Pons (tissue), 1 donor: ENCODE results near the gene MAML1.
A peak's percentile ranks its signal among the peaks of the same experiment; 100 is the strongest.

ENCODE experiments used
- DNase-seq: peaks from one replicate; pipeline ENCODE4 v3.0.0-alpha.2; 2016; ENCODE audit warnings: low spot score

The MAML1 gene

DNA sequence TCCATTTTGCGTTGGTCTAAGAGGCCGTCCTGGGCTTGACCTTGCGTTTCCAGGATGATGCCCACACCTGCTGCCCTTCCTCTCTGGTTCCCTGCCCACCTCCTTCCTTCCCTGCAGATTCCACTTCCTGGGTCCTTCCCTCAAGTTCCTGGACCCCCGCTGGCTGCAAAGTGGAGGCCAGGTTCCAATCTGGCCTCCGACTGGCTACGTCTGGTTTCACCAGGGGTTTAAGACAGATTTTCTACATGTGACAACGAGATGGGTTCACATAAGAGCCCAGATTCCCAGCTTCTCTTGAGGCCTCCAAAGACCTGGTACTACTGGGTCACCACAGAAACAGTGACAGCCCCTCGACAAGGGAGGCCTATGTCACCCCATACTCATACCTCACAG, 71.9 kb downstream of the MAML1 start:
- no peak for DNase-seq

DNA sequence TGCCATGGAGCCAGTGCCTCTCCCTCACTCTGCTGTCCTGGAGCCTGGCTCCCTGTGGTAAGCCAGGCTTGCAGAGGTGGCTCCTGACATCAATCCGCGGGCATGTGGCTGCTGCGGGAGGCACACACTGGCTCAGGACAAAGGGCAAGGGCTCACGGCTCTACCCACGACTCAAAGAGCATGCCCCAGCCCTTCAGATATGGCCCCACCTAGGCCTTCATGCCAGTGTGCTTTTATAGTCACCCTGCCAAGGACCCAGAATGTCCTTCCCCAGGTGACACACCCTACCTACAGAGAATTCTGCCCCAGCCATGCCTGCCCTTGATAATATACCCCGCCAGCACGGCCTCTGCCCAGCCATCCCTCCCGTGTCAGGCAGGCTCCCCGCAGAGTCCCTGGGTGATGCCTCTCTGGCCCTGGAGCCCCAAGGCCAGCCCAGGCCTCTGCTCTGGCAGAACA, 72.5 kb downstream of the MAML1 start:
- DNase-seq, result no peak

DNA sequence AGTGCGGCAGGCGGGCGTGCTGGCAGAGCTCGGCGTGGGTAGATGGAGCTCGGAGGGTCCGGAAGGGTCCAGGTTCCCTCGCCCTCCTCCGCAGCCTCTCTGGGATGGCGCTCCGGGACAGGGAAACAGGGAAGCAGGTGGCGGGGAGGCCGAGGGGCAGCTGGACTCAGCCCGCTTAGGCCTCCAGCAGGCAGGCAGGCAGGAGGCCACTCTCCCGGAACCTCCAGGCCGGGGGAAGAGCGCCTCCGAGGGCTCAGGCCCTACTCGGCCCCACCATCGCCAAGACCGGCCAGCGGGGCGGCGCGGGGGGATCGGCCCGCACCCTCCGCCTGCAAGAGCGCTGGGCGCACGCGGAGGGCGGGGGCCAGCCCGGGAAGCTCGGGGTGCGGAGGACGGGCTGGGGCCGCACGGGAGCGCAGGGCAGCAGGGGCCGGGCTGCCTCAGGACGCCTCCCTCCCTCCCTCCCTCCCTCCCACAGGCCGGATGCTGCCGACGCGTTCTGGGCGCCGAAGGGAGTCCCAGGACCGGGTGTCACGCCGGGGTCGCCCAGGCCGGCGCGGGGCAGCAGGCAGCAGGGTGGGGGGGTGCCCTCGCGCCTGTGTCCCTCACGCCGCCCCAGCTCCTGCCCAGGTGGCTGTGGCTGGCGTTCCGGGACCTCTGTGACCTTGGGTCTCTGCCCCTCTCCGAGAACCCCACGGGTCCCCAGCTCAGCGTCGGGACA, 73.1 kb downstream of the MAML1 start:
- DNase-seq, result no peak

DNA sequence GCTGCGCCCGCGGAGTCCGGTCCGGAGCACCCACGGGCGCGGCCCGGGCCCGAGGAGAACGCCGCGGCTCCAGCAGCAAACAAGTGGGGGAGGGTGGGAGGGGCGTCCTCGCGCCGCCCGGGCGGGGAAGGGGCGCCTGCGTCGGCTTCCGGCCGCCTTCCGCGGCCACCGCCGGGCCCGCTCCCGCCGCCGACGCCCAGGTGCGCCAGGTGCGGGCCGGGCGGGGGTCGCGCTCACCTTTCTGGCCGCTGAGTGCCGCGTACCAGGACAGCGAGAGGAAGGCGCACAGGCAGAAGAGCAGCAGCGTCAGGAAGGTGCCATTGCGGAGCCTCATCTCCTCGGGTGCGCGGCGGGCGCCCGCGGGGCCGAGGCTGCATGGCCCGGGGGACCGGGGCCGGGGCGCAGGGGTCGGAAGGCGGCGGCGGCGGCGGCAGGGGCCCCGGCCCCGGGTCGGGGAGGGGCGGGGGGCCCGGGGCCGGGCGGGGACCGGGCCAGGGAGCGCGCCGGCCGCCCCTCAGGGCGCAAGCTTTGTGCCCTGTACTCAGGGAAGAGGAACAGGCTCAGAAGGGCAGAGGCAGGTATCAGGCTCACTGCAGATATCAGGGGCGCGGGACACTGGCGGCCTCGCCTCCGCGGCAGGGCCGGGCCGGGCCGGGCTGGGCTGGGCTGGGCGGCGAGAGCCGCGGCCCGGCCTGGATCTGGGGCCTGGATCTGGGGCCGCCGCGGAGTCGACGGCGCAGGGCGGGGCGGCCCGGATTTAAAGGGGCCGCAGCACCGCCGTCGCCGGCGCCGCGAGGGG, 73.8 kb downstream of the MAML1 start, which contains the start of gene MGAT4B:
TSS of gene MGAT4B (minus strand) at position 617 of the 799 bp plus-strand sequence. CDS start at position 334, 283 bp downstream.
- DNase-seq, result no peak

DNA sequence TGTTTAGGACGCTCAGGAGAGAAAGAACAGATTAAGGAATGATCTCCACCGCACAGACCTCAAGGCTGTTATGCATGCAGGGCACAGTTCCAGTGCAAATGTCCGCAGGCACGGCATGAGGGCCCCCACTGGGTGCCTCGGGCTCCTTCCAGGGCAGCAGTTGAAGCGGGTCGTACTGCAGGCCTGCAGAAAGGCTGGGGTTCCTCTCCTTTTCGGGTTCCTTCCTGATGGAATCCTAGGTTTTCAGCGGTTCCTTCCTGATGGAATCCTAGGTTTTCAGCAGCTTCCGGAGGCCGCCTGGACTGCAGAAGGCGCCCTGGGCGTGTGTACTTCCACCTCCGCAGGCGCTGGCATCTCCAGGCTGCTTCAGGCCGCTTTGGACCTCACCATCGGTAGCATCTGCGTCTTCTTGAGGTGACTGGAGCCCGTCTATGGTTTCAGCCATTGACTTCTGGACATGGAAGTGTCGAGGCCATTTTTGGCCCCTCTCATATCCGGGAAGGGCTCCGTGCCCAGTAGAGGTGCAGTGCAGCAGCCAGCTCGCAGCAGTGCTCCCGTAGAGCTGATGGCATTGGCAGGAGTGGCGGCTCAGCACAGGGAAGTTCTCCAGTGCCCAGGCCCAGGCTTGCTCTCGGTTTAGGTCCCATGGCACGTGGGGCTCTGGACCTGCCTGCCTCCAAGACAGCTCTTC, 79.7 kb downstream of the MAML1 start:
- no peak for DNase-seq

DNA sequence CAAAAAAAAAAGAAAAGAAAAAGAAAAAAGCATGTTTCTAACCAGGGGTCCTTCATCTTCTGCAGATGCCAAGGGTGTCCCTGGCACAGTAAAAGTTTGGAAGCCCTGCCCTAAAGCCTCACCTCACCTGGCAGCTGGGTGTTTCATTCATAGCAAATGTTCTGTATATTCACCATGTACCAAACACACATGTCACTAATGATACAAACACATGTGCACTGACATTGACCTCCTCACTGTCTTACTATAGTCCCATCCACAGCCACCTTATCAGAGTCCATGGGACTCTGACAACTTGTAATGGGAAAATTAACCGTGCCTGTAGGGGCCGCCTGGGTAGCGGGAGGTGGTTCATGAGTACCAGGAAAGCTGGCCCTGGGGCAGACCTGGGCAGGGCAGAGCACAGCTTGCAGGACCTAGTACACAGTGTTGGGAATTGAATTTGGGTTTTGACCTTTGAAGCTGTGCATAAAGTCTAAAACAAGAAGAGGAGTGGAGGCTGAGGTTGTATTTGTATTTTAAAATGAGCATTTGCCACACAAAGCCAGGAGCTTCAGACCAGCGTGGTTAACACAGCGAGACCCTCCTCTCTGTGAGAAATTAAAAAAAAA, 80.5 kb downstream of the MAML1 start:
- no peak for DNase-seq

DNA sequence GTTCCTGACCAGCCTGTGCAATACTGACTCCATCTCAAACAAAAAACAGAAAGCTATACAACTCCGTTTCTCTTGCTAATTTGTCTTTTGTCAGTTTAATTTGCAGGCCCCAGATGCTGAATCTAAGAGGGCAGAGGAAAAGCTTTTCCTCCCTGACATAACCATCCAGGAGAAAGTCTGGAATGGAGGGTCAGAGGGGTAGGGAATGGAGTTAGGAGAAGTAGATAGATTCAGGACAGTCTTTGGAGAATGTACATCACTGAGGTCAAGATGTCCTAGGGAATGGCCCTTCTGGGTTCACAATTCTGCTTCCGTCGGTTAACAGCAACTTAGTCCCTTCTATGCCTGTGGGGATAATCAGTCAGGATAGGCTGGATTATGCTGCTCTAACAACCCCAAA, 81.5 kb downstream of the MAML1 start:
- no peak for DNase-seq

DNA sequence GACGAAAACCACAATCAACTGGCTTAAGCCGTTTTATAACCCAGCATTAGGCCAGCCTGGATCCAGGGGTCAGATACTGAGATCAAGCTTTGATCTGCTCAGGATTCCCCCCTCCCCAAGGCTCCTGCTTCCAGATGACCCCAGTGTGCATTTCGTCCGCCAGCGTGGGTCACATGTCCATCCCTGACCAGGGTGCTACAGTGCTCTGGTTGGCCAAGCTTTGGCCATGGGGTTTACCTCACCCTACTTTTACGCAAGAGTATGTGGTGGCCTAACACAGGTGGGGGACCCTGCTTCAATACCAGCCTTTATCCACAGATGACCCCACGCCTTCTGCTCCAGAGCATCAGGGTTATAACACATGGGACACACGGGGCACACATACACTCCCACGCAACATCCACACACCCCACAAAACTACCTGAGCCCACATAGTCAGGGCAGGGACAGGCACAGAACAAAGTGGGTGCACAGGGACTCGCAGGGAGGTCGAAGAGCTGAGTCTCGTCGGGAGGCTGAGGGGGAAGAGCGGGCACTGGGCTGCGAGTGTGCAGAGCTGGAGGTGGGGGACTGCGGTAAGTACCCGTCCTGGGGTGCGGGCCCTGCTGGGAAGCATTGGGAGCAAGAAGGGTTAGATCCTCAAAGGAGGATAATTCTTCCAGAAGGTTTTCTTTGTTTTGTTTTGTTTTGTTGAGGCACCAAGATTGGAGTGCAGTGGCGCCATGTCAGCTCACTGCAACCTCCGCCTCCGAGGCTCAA, 83.0 kb downstream of the MAML1 start:
- no peak for DNase-seq

DNA sequence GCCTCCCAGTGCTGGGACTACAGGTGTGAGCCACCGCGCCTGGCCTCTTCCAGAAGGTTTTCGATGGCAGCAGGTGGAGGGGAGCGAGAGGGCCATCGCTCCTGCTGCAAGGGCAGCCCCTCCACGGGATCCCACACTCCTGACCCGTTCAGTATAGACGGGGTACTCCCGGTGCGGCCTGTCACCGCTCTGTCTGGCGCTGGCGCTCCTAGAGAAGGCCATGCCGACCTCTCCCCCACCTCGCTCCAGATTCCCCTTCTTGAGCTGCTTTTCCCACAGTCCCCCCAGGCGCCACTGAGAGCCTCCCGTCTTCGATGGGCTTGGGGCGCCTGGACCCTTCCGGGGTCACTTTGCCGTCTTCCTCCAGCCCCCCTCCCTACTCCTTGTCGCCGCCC, 83.8 kb downstream of the MAML1 start:
- no peak for DNase-seq

DNA sequence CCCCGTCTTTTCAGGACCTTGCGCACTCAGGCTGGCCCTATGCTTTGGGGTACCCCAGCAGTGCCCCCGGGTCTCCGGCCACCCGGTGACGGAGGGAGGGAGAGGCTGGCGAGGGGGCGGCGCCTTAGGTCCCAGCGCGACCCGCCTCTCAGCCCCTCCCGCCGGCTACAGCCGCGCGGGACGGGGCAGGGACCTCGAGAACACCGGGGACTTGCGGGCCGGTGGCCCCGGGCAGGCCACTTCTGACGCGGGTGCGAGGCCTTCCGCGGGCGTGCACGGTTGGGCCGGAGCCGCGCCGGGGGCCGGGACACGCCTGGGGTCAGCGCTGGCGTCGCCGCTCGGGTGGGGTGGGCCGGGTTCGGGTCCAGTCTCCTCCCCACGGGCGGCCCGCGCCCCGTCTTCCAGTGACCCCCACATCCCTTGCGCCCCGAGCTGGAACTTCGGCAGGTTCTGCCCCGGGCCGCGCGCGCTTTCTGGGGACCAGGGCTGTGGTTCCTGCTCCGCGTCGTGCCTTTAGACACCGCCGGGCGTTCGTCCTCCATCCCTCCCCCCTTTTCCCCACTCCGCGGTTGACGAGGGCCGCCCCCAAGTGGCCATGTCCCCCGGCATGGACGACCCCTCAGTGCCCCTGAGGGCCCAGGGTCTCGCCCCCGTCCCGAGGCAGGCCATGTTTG, 84.3 kb downstream of the MAML1 start:
- no peak for DNase-seq

DNA sequence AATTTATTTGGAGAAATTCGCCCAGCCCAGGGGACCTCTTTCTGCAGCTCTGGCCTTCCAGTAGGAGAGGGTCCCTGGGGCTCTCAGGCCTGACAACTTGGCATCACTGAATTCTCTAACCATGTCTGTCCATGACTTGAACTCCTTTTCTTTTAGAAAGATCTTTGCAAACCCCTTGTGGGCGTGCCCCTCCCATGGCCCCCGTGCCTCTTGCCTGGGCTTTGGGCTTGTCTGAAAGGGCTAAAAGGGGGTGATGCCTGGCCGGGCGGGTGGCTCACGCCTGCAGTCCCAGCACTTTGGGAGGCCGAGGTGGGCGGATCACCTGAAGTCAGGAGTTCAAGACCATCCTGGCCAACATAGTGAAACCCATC, 84.8 kb downstream of the MAML1 start:
- no peak for DNase-seq

DNA sequence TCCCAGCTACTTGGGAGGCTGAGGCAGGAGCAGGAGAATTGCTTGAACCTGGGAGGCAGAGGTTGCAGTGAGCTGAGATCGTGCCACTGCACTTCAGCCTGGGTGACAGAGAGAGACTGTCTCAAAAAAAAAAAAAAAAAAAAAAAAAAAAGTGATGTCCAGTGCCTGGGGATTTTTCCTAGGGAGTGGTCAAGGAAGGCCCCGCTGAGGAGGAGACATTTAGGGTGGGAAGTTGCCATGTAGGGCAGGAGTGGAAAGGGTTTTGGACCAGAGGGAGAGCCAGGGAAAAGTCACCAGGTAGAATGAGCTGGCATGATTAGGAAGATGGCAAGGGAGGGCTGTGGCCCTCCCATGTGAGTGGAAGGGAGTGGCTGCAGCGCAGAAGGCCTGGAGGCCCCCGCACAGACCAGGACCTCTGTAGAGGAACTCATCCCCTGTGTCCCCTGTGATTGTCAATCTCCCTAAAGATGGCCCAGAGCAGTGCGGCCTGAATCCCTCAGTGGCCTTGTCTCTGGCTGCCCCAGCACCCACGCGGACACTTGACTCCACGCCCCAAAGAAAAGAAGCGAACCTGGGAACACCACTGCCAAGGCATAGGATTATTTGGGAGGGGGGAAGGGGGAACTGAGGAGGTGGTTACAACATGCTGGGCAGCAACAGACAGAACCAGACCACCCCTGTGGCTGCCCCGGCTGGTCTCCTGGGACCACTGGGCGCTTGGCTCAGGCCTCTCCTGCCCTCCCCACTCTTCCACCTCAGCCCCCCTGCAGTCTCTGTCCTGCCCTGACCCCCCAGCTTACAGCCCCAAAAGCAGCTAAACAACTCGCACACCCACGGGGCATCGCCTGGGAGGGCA, 85.5 kb downstream of the MAML1 start:
- no peak for DNase-seq

DNA sequence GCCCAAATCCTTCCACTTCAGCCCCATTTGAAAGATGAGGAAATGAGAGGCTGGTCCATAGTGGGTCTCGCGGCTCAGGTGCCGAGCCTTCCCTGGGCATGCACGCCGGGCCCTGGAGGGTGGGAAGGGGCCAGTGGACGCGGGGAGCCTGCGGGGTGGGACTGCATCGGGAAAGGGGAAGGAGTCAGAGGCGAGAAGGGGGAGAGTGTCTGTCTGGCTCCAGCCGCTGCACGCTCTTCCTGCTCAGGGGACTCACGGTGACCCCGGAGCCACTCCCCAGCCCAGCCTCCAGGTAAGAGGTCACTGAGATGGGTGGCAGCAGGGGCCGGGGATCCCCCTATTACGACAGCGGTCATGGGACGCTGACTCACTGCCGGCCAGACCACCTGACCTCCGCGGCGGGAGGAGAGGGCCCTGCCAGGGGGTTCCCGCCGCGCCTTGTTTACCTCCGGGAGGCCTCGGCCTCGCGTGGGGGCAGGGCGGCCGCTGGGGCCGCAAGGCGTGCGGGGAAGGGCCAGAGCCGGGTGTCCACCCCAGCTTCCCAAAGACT, 86.2 kb downstream of the MAML1 start:
- peak; percentile 93 for DNase-seq

DNA sequence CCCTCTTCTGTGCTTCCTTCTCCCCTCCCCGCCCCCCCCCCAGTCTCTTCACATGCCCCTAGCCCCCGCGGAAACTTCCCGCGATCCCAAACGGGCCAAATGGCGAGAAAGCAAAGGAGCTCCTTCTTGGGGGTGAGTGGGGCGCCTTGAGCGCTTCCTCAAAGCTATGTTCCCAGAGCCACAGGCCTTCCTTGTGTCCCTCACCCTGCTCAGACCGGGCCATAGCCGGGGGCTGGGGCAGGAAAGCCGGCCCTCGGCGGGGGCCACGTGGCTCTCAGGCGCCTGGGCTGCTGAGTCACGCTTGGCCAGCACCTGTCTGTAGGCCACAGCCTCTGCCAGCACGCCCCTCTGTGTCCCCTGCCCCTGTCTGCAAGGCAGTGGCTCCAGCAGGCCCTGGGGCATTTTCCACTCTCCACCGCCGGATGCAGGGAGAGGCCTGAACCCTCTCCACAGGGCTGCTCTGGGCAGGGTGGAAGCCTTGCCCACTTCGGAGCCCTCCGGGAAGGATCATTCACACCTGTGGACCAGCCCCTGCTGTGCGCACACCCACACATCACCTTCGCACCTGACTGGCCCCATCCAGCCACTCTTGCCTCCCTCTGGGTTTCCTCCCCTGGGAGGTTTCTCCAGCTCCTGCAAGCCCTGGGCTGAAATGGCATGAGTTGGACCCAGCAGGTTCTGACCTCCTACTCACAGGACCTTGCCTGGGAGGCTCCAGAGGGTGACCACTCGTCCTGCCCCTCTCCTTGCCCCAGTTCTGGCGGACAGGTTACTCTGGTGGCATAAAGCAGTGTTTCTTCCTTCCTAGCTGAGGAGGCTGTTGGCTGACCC, 86.9 kb downstream of the MAML1 start:
- peak; percentile 62 for DNase-seq

DNA sequence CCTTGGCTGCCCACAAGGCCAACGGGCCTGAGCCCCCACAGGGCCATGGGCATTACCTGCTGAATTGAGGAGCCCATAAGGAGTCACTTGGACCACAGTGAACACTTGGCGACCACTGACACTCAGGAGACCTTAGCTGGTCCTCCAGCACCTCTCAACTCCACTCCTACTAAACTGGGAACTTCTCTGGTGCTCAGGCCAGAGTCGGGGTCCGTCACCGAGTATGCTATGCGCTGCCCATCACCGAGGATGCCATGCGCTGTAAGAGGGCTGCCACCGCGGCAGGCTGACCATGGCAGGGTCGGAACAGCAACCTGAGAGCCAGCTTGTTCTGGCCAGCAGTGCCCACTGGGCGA, 87.5 kb downstream of the MAML1 start:
- no peak for DNase-seq

DNA sequence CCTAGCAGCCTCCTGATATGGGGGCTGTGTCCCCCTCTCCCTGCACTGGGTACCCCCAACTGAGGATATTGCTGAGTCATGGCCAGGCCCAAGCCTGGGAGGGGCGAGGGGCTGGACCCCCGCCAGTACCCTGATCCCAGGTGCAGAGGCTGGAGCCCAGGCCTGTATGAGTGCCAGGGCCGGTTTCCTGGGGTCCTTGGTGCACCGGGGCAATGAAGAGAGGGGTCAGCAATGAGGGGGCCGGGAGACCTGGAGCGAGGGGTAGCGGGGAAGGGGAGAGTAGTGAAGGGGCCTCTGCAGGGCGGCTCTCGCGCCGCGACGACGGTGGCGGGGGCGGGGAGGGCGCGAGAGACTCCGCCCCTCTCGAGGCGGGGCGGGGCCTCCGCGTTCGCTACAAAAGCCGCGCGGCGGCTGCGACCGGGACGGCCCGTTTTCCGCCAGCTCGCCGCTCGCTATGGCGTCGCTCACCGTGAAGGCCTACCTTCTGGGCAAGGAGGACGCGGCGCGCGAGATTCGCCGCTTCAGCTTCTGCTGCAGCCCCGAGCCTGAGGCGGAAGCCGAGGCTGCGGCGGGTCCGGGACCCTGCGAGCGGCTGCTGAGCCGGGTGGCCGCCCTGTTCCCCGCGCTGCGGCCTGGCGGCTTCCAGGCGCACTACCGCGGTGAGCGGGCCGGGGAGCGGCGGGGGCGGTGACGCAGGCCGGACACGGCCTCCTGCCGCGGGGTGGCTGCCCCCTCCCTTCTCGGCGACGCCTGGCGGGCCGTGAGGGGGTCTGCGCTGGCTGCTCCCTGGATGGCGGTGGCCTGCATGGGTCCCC, 88.1 kb downstream of the MAML1 start, which contains the start of gene SQSTM1:
TSS of gene SQSTM1 (plus strand) at position 423 of the 815 bp plus-strand sequence. CDS start at position 455, 32 bp downstream.
- peak; percentile 81 for DNase-seq

DNA sequence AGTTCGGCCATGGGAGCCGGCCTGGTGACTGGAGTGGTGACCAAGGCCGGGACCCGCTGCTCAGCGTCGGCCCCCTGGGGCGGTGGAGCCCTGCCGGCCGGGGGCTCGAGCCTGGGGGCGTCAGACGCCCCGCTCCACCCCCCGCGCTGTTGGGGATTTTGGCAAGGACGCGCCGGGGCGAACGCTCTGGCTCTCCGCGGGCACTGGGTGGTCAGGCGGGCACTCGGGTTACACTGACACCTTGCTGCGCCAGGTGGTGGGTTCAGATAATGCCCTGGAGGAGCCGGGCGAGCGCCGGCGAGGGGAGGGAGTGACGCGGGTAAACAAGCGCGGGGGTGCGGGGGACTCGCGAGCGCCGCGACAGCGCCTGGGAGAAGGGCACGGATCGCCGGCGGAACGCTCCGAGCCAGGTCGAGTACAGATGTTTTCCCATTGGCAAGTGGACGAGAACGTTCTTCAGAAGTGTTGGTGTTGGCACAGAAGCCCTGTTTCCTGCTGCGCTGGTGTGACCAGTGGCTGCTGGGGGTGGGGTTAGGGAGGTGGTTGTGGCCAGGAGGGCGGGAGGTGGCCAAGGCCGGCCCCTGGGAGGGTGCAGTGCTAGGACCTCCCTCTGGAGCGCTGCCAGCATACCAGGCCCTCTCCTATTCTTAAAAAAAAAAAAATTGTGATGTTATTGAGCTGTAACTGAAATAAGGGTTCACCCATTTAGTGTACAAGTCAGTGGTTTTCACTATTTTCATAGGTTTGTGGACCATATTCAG, 88.9 kb downstream of the MAML1 start:
- DNase-seq, result peak; percentile 93
